Adrenal gland (tissue), 12 donors: Measurements from ENCODE around the gene RNF223. TPM values are rescaled to one million over a fixed set of nuclear protein-coding genes. Genes with fewer than 3 reads are reported as not detected.

Experiments
- DNase-seq, 7 donors: peaks; one replicate each; pipeline ENCODE4 v3.0.0-alpha.2; 2019 to 2020
- H3K27ac ChIP-seq, 5 donors: fragments of 200-600 bp; sonication (generic) in 4 of 5; 1 replicate in 3 of 5; 2 replicates in 2 of 5; pipeline versions ENCODE4 v1.5.1 to v1.8.0; 2016 to 2020; ENCODE audit warnings: mild to moderate bottlenecking in 1 of 5
- H3K27me3 ChIP-seq: fragments of 200-600 bp; 2 replicates; pipeline ENCODE4 v1.8.0; 2021
- H3K36me3 ChIP-seq, 2 donors: fragments of 200-600 bp; replicated peaks in 1 of 2; 1 replicate in 1 of 2; 2 replicates in 1 of 2; pipeline versions ENCODE4 v1.5.1 to v1.8.0; 2018 to 2022
- H3K4me1 ChIP-seq, 2 donors: fragments of 200-600 bp; replicated peaks in 1 of 2; 1 replicate in 1 of 2; 2 replicates in 1 of 2; pipeline versions ENCODE4 v1.5.1 to v1.8.0; 2018 to 2021
- H3K4me3 ChIP-seq, 4 donors: fragments of 200-600 bp; sonication (generic) in 3 of 4; one replicate each; pipeline ENCODE4 v1.5.1; 2016 to 2018
- H3K9me3 ChIP-seq, 3 donors: fragments of 200-600 bp; sonication (generic) in 1 of 3; replicated peaks in 1 of 3; 1 replicate in 2 of 3; 2 replicates in 1 of 3; pipeline versions ENCODE4 v1.5.1 to v1.8.0; 2016 to 2021
- CTCF ChIP-seq, 6 experiments: fragments of 450-650 bp in 4 of 6; fragments of 200-600 bp in 2 of 6; sonication (generic) in 1 of 6; IDR thresholded peaks; 1 replicate in 5 of 6; 2 replicates in 1 of 6; pipeline versions ENCODE4 v1.5.1 to v1.8.0; 2016 to 2021; ENCODE audit warnings: antibody characterized with exemption in 6 of 6, mild to moderate bottlenecking in 2 of 6, moderate library complexity in 1 of 6
- POLR2A ChIP-seq, 2 donors: fragments of 450-650 bp; IDR thresholded peaks; one replicate each; pipeline ENCODE4 v1.6.1; 2017; ENCODE audit warnings: antibody characterized with exemption in 2 of 2, mild to moderate bottlenecking in 2 of 2, moderate library complexity in 1 of 2
- WGBS, 4 donors: extraction: QIAGEN DNeasy Blood & Tissue Kit in 2 of 4; methylation state at CpG; one replicate each; pipeline versions ENCODE4 v1.1.5 to v1.1.7; 2013 to 2017; 5-methylcytosine and 5-hydroxymethylcytosine counted together
- intact Hi-C, 2 donors: fragments of 100-400 bp; cut with DNase I; formaldehyde crosslinking; loops; one replicate each; pipeline versions ENCODE4 v1.14.1 to v1.15.0; 2022 to 2023
- polyA plus RNA-seq, 3 donors: library from polyadenylated mRNA; stranded (reverse); fragments of 200-250 nt in 2 of 3; fragments of 350-450 nt in 1 of 3; fragmentation: Illumina TruSeq in 1 of 3; extraction: RNeasy Lipid Tissue Mini Kit (QIAGEN cat#74804) in 1 of 3; gene quantifications; one replicate each; pipeline ENCODE4 v1.2.3, GENCODE V29; 2013 to 2014
- total RNA-seq, 9 donors: library from RNA; depleted of rRNA in 4 of 9; stranded (reverse); fragments of >200 nt in 4 of 9; fragments of 120-200 nt in 1 of 9; fragmentation: NEBNext Ultra II Directional in 1 of 9; extraction: Animal tissue kit (Norgen Biotek cat#: 25700) in 1 of 9; gene quantifications; one replicate each; pipeline versions ENCODE4 v1.1.0 to v1.2.4, GENCODE V29; 2013 to 2023
- donor health status: healthy with polysubstance abuse.
- donor health status: Bipolar disorder and iron deficiency.
- donor health status: DM: yes; HTN: yes; CAD: no.
- donor health status: DM: no; HTN: no; CAD: no.
- donor health status: DM: no; HTN: no; CAD: no.
- donor health status: DM: yes; HTN: yes; CAD: no.

The RNF223 gene
- total and polyA plus RNA-seq, 12 donors: 0.03 TPM; not detected in 11

- no peak overlapping the region for H3K4me3 ChIP-seq
- H3K4me1 ChIP-seq: peaks cover 3 to 4% of the 10 kb centered on the region in 2 donors
- no peak overlapping the region for H3K27ac ChIP-seq
- H3K36me3 ChIP-seq: no peaks in the 10 kb centered on the region
- 47 to 61% (median 59%) methylated on average over 5 to 17 of the region's 17 CpGs; no CpG with 5 or more reads in 1 of the 4 donors for WGBS, 4 donors
- no peak for TF ChIP-seq POLR2A (IDR thresholded peaks at IDR 0.05)
- no peak for TF ChIP-seq CTCF (IDR thresholded peaks at IDR 0.05)
- no peaks in the 10 kb centered on the region for H3K9me3 ChIP-seq
- peaks cover 23% of the 10 kb centered on the region for H3K27me3 ChIP-seq
- DNase-seq: no peak
- intact Hi-C loops: no loop called here
Measured at GRCh38 chr1:1027791-1028190, 46.3 kb downstream of the RNF223 start.

GRCh38 chr1:1026599-1027413 is 47.3 kb downstream of the RNF223 start:
- no peak for DNase-seq
- TF ChIP-seq POLR2A (IDR thresholded peaks at IDR 0.05): no peak
- no peak for TF ChIP-seq CTCF (IDR thresholded peaks at IDR 0.05)
- WGBS, 4 donors: 55 to 100% (median 58%) methylated on average over 1 to 21 of the region's 21 CpGs
- intact Hi-C loops: no loop called here
- H3K4me3 ChIP-seq: no peak overlapping the region
- no peaks in the 10 kb centered on the region for H3K4me1 ChIP-seq
- no peaks in the 10 kb centered on the region for H3K36me3 ChIP-seq
- no peaks in the 10 kb centered on the region for H3K9me3 ChIP-seq
- peaks cover 13% of the 10 kb centered on the region for H3K27me3 ChIP-seq
- no peak overlapping the region for H3K27ac ChIP-seq

- H3K9me3 ChIP-seq: no peaks in the 10 kb centered on the region
Measured at GRCh38 chr1:1025730-1026129, 48.4 kb downstream of the RNF223 start.

More at GRCh38 chr1:1025730-1026129, 48.4 kb downstream of the RNF223 start:
- intact Hi-C loops: no loop called here
- peaks cover 5% of the 10 kb centered on the region in 2 donors for H3K4me1 ChIP-seq
- TF ChIP-seq CTCF (IDR thresholded peaks at IDR 0.05): no peak
- TF ChIP-seq POLR2A (IDR thresholded peaks at IDR 0.05): no peak
- no peak for DNase-seq
- WGBS, 4 donors: 63 to 86% (median 80%) methylated on average over 3 to 10 of the region's 10 CpGs
- H3K27ac ChIP-seq: no peak overlapping the region
- no peaks in the 10 kb centered on the region for H3K36me3 ChIP-seq
- peaks cover 8% of the 10 kb centered on the region for H3K27me3 ChIP-seq
- no peak overlapping the region for H3K4me3 ChIP-seq
